ENCODE results near the gene NKTR.

DNA sequence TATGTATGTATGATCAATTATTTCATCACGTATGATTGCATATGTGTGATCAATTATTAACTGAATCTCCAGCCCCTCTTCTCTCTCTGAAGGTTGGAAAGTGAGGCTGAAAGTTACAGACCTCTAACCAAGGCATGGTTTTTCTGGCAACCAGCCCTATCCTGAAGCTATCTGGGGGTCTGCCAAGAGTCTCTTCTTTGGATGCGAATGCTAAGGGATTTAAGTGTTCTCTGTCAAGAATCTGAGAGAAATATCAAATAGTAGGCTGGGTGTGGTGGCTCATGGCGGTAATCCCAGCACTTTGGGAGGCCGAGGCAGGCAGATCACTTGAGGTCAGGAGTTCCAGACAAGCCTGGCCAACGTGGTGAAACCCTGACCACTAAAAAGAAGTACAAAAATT lies 8.1 kb downstream of the NKTR start:
- TF ChIP-seq, protein P1, sequence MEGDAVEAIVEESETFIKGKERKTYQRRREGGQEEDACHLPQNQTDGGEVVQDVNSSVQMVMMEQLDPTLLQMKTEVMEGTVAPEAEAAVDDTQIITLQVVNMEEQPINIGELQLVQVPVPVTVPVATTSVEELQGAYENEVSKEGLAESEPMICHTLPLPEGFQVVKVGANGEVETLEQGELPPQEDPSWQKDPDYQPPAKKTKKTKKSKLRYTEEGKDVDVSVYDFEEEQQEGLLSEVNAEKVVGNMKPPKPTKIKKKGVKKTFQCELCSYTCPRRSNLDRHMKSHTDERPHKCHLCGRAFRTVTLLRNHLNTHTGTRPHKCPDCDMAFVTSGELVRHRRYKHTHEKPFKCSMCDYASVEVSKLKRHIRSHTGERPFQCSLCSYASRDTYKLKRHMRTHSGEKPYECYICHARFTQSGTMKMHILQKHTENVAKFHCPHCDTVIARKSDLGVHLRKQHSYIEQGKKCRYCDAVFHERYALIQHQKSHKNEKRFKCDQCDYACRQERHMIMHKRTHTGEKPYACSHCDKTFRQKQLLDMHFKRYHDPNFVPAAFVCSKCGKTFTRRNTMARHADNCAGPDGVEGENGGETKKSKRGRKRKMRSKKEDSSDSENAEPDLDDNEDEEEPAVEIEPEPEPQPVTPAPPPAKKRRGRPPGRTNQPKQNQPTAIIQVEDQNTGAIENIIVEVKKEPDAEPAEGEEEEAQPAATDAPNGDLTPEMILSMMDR (IDR thresholded peaks at IDR 0.05), result no peak
- TF ChIP-seq POLR2A (IDR thresholded peaks at IDR 0.05), result no peak

All from esophagus squamous epithelium (tissue), 4 donors.